Lower leg skin (tissue), 3 donors: ENCODE measurements around the gene GALNT11.

ENCODE experiments used
- CTCF ChIP-seq, 3 donors: fragments of 450-650 bp; IDR thresholded peaks; one replicate each; pipeline ENCODE4 v1.5.1; 2016; ENCODE audit warnings: antibody characterized with exemption in 3 of 3, mild to moderate bottlenecking in 3 of 3, moderate library complexity in 2 of 3
- POLR2A ChIP-seq, 2 donors: fragments of 450-650 bp; IDR thresholded peaks; one replicate each; pipeline ENCODE4 v1.6.1; 2016 to 2017; ENCODE audit warnings: antibody characterized with exemption in 2 of 2, mild to moderate bottlenecking in 1 of 2, moderate library complexity in 1 of 2

GRCh38 chr7:152011860-152012259 is 13.6 kb upstream of the GALNT11 start:
- no peak for TF ChIP-seq CTCF (IDR thresholded peaks at IDR 0.05)
- TF ChIP-seq POLR2A (IDR thresholded peaks at IDR 0.05) = no peak
